Measurements from ENCODE around the gene ZNF154.
"Not testable (repeated sequence)": the region's sequence is repeated elsewhere in the genome, so short reads cannot be mapped to it uniquely, and the experiment has no call there.

ZNF154 gene

GRCh38 chr19:57708641-57709361 lies at the start of gene ZNF154:
Gene ZNF154, minus strand, starts transcription at chr19:57709204. Its CDS starts 233 bp downstream, at chr19:57708971.
- peak; percentile 19 to 66 for DNase-seq

GRCh38 chr19:57757941-57758340 lies 48.9 kb upstream of the ZNF154 start:
- DNase-seq: no peak

- no peak for DNase-seq
Observed at GRCh38 chr19:57755031-57755430, 46.0 kb upstream of the ZNF154 start.

- DNase-seq: no peak
Observed at GRCh38 chr19:57754091-57754673, 45.2 kb upstream of the ZNF154 start.

GRCh38 chr19:57748029-57748428 lies 39.0 kb upstream of the ZNF154 start:
- DNase-seq: no peak

- no peak for DNase-seq
Observed at GRCh38 chr19:57747472-57747807, 38.4 kb upstream of the ZNF154 start.

- peak; percentile 76 to 90 for DNase-seq
Observed at GRCh38 chr19:57746580-57747471, 37.8 kb upstream of the ZNF154 start, which contains the start of gene ZNF776. Gene ZNF776, plus strand, starts transcription at chr19:57746815. Its CDS starts 244 bp downstream, at chr19:57747059.

GRCh38 chr19:57738770-57739169 lies 29.8 kb upstream of the ZNF154 start:
- DNase-seq: not testable (repeated sequence)

- DNase-seq: peak; percentile 3 to 4
Observed at GRCh38 chr19:57738320-57738719, 29.3 kb upstream of the ZNF154 start.

GRCh38 chr19:57720878-57721277 lies 11.9 kb upstream of the ZNF154 start:
- DNase-seq: no peak

- DNase-seq: no peak
Observed at GRCh38 chr19:57719901-57720519, 11.0 kb upstream of the ZNF154 start.

- no peak for DNase-seq
Observed at GRCh38 chr19:57719424-57719823, 10.4 kb upstream of the ZNF154 start.

GRCh38 chr19:57712222-57712621 lies 3.2 kb upstream of the ZNF154 start:
- no peak for DNase-seq

GRCh38 chr19:57709616-57710015 lies 612 bp upstream of the ZNF154 start:
- no peak for DNase-seq

- no peak for DNase-seq
Observed at GRCh38 chr19:57706346-57706745, 2.7 kb downstream of the ZNF154 start.

GRCh38 chr19:57701625-57702024 lies 7.4 kb downstream of the ZNF154 start:
- no peak for DNase-seq

- no peak for DNase-seq
Observed at GRCh38 chr19:57689750-57690149, 19.3 kb downstream of the ZNF154 start.

GRCh38 chr19:57688011-57688763 lies 20.8 kb downstream of the ZNF154 start:
- DNase-seq: no peak

GRCh38 chr19:57687363-57688010 lies 21.5 kb downstream of the ZNF154 start:
- DNase-seq: no peak

GRCh38 chr19:57686727-57687126 lies 22.3 kb downstream of the ZNF154 start:
- no peak for DNase-seq

GRCh38 chr19:57682226-57682766 lies 26.7 kb downstream of the ZNF154 start:
- no peak for DNase-seq
